CD8-positive, alpha-beta memory T cell (primary cell): ENCODE data around the gene EPS8L3. TPM values are rescaled to one million over a fixed set of nuclear protein-coding genes. Genes with fewer than 3 reads are reported as not detected.

ENCODE experiments used
- CTCF ChIA-PET: fragments of 350-600 bp; sonication (Branson Sonifier 250); formaldehyde crosslinking; loops from one replicate; lab custom pipeline; 2021; ENCODE audit warnings: antibody characterized with exemption; lab: Charles Lee
- POLR2A ChIA-PET: fragments of 350-600 bp; sonication (Branson Sonifier 250); formaldehyde crosslinking; loops from one replicate; lab custom pipeline; 2021; ENCODE audit warnings: antibody characterized with exemption; lab: Charles Lee
- DNase-seq, 5 donors: peaks; one replicate each; pipeline versions ENCODE4 v3.0.0 to v3.0.0-alpha.2; 2020 to 2022; ENCODE audit warnings: mixed read lengths in 1 of 5
- H3K27ac ChIP-seq: one replicate; pipeline ENCODE4 v1.7.0; 2013; ENCODE audit warnings: low read depth, mild to moderate bottlenecking, low read length, moderate library complexity
- H3K27me3 ChIP-seq: 2 replicates; pipeline ENCODE4 v1.7.0; 2013; ENCODE audit warnings: low read length, mild to moderate bottlenecking; ENCODE audit not compliant: insufficient read depth, poor library complexity, severe bottlenecking
- H3K36me3 ChIP-seq: 2 replicates; pipeline ENCODE4 v1.7.0; 2013; ENCODE audit warnings: mild to moderate bottlenecking, low read length, moderate library complexity; ENCODE audit not compliant: insufficient read depth
- H3K4me1 ChIP-seq: 2 replicates; pipeline ENCODE4 v1.7.0; 2013; ENCODE audit warnings: mild to moderate bottlenecking, low read length, moderate library complexity; ENCODE audit not compliant: insufficient read depth
- H3K4me3 ChIP-seq: 2 replicates; pipeline ENCODE4 v1.7.0; 2013; ENCODE audit warnings: mild to moderate bottlenecking, low read length
- H3K9me3 ChIP-seq: 2 replicates; pipeline ENCODE4 v1.7.0; 2013; ENCODE audit warnings: mild to moderate bottlenecking, low read length
- H3K27ac Mint-ChIP-seq, 8 donors: one replicate each; pipeline ENCODE4 v1.8.0; 2020 to 2021; ENCODE audit warnings: mixed read lengths in 8 of 8, mild to moderate bottlenecking in 6 of 8, inconsistent platforms in 3 of 8, moderate library complexity in 3 of 8
- H3K27me3 Mint-ChIP-seq, 2 donors: one replicate each; pipeline ENCODE4 v1.8.0; 2020 to 2021; ENCODE audit warnings: mixed read lengths in 2 of 2, mild to moderate bottlenecking in 1 of 2, moderate library complexity in 1 of 2
- H3K36me3 Mint-ChIP-seq, 3 donors: one replicate each; pipeline ENCODE4 v1.8.0; 2020 to 2021; ENCODE audit warnings: mixed read lengths in 3 of 3, inconsistent platforms in 1 of 3, mild to moderate bottlenecking in 1 of 3
- H3K4me1 Mint-ChIP-seq, 3 donors: one replicate each; pipeline ENCODE4 v1.8.0; 2020 to 2021; ENCODE audit warnings: mixed read lengths in 3 of 3, inconsistent platforms in 1 of 3, mild to moderate bottlenecking in 1 of 3
- H3K4me3 Mint-ChIP-seq, 7 donors: one replicate each; pipeline ENCODE4 v1.8.0; 2020 to 2021; ENCODE audit warnings: mixed read lengths in 7 of 7, mild to moderate bottlenecking in 6 of 7, moderate library complexity in 4 of 7, inconsistent platforms in 2 of 7
- H3K9me3 Mint-ChIP-seq, 5 donors: one replicate each; pipeline ENCODE4 v1.8.0; 2020 to 2022; ENCODE audit warnings: mixed read lengths in 5 of 5, mild to moderate bottlenecking in 3 of 5, moderate library complexity in 2 of 5, inconsistent platforms in 1 of 5
- polyA plus RNA-seq: library from polyadenylated mRNA; unstranded; fragments of 300-500 nt; fragmentation: Illumina TruSeq; gene quantifications from one replicate; pipeline ENCODE4 v1.2.3, GENCODE V29; 2021
- total RNA-seq, 2 experiments: library from RNA; stranded (reverse); gene quantifications; one replicate each; pipeline ENCODE4 v1.2.3, GENCODE V29; 2021

EPS8L3 gene
- total and polyA plus RNA-seq, 3 experiments from 2014 or later: not detected

GRCh38 chr1:109719337-109719837, 44.3 kb downstream of the EPS8L3 start:
- peak overlapping the region; percentile 3 for H3K27ac ChIP-seq
- Mint-ChIP-seq H3K4me3 (no peak overlapping the region), H3K27ac (no peak overlapping the region), H3K36me3 (peaks cover 0 to 2% (median 0%) of the 10 kb centered on the region in 3 donors), H3K9me3 (no peaks in the 10 kb centered on the region), H3K4me1 (no peaks in the 10 kb centered on the region), H3K27me3 (peaks cover 6 to 23% of the 10 kb centered on the region in 2 donors)
- H3K36me3 ChIP-seq: no peaks in the 10 kb centered on the region
- ChIA-PET POLR2A (no interaction called here), CTCF (no interaction called here)
- no peaks in the 10 kb centered on the region for H3K27me3 ChIP-seq
- no peak for DNase-seq
- no peaks in the 10 kb centered on the region for H3K4me1 ChIP-seq
- H3K9me3 ChIP-seq: no peaks in the 10 kb centered on the region
- no peak overlapping the region for H3K4me3 ChIP-seq

GRCh38 chr1:109718495-109718894, 45.2 kb downstream of the EPS8L3 start:
- Mint-ChIP-seq H3K27ac (no peak overlapping the region), H3K4me1 (no peaks in the 10 kb centered on the region), H3K9me3 (no peaks in the 10 kb centered on the region), H3K27me3 (peaks cover 6 to 32% of the 10 kb centered on the region in 2 donors), H3K36me3 (peaks cover 0 to 2% (median 0%) of the 10 kb centered on the region in 3 donors), H3K4me3 (no peak overlapping the region)
- CTCF ChIA-PET: interaction anchor here (1.8 kb wide), 1 partner anchor 265 kb away, joined by 8 read pairs; the partner anchor contains the start of gene AHCYL1
- no peak for DNase-seq
- H3K27ac ChIP-seq: no peak overlapping the region
- no peaks in the 10 kb centered on the region for H3K4me1 ChIP-seq
- H3K36me3 ChIP-seq: no peaks in the 10 kb centered on the region
- no peak overlapping the region for H3K4me3 ChIP-seq
- H3K27me3 ChIP-seq: no peaks in the 10 kb centered on the region
- no peaks in the 10 kb centered on the region for H3K9me3 ChIP-seq
- POLR2A ChIA-PET: no interaction called here

GRCh38 chr1:109717729-109718128, 46.0 kb downstream of the EPS8L3 start:
- POLR2A ChIA-PET: no interaction called here
- no peaks in the 10 kb centered on the region for H3K4me1 Mint-ChIP-seq
- H3K4me3 ChIP-seq: no peak overlapping the region
- H3K36me3 ChIP-seq: no peaks in the 10 kb centered on the region
- H3K4me3 Mint-ChIP-seq: no peak overlapping the region
- H3K36me3 Mint-ChIP-seq: peaks cover 0 to 2% (median 0%) of the 10 kb centered on the region in 3 donors
- H3K9me3 ChIP-seq: no peaks in the 10 kb centered on the region
- peaks cover 6 to 34% of the 10 kb centered on the region in 2 donors for H3K27me3 Mint-ChIP-seq
- DNase-seq: no peak
- H3K9me3 Mint-ChIP-seq: no peaks in the 10 kb centered on the region
- peak overlapping the region in 1 of 8 donors; percentile 10 for H3K27ac Mint-ChIP-seq
- H3K27me3 ChIP-seq: no peaks in the 10 kb centered on the region
- CTCF ChIA-PET: interaction anchor here (1.8 kb wide), 1 partner anchor 266 kb away, joined by 8 read pairs; the partner anchor contains the start of gene AHCYL1
- no peaks in the 10 kb centered on the region for H3K4me1 ChIP-seq
- no peak overlapping the region for H3K27ac ChIP-seq

- CTCF ChIA-PET: no interaction called here
- no peaks in the 10 kb centered on the region for H3K9me3 ChIP-seq
Measured at GRCh38 chr1:109716570-109717090, 47.1 kb downstream of the EPS8L3 start.

GRCh38 chr1:109716121-109716520, 47.6 kb downstream of the EPS8L3 start:
- POLR2A ChIA-PET: no interaction called here
- no peaks in the 10 kb centered on the region for H3K9me3 Mint-ChIP-seq
- no peak for DNase-seq

More at GRCh38 chr1:109716570-109717090, 47.1 kb downstream of the EPS8L3 start:
- POLR2A ChIA-PET: no interaction called here
- Histone ChIP-seq H3K27ac (no peak overlapping the region), H3K4me3 (no peak overlapping the region), H3K27me3 (no peaks in the 10 kb centered on the region), H3K4me1 (no peaks in the 10 kb centered on the region), H3K36me3 (no peaks in the 10 kb centered on the region)
- Mint-ChIP-seq H3K4me1 (no peaks in the 10 kb centered on the region), H3K27me3 (peaks cover 6 to 30% of the 10 kb centered on the region in 2 donors), H3K9me3 (no peaks in the 10 kb centered on the region), H3K4me3 (no peak overlapping the region), H3K27ac (no peak overlapping the region), H3K36me3 (peaks cover 0 to 2% (median 0%) of the 10 kb centered on the region in 3 donors)
- no peak for DNase-seq

GRCh38 chr1:109714661-109715372, 48.9 kb downstream of the EPS8L3 start:
- no peaks in the 10 kb centered on the region for H3K36me3 ChIP-seq
- Mint-ChIP-seq H3K9me3 (peaks cover 0 to 5% (median 0%) of the 10 kb centered on the region in 5 donors), H3K27me3 (peaks cover 7 to 30% of the 10 kb centered on the region in 2 donors), H3K4me1 (no peaks in the 10 kb centered on the region), H3K27ac (no peak overlapping the region), H3K36me3 (peaks cover 0 to 2% (median 0%) of the 10 kb centered on the region in 3 donors), H3K4me3 (no peak overlapping the region)
- H3K9me3 ChIP-seq: no peaks in the 10 kb centered on the region
- no peak overlapping the region for H3K27ac ChIP-seq
- DNase-seq: no peak
- ChIA-PET CTCF (no interaction called here), POLR2A (no interaction called here)
- no peak overlapping the region for H3K4me3 ChIP-seq
- no peaks in the 10 kb centered on the region for H3K4me1 ChIP-seq
- H3K27me3 ChIP-seq: no peaks in the 10 kb centered on the region

More at GRCh38 chr1:109716121-109716520, 47.6 kb downstream of the EPS8L3 start:
- Mint-ChIP-seq H3K36me3 (peaks cover 0 to 2% (median 0%) of the 10 kb centered on the region in 3 donors), H3K4me3 (no peak overlapping the region), H3K27me3 (peaks cover 6 to 30% of the 10 kb centered on the region in 2 donors), H3K27ac (no peak overlapping the region), H3K4me1 (no peaks in the 10 kb centered on the region)
- no peaks in the 10 kb centered on the region for H3K27me3 ChIP-seq
- H3K9me3 ChIP-seq: no peaks in the 10 kb centered on the region
- H3K27ac ChIP-seq: no peak overlapping the region
- CTCF ChIA-PET: no interaction called here
- no peaks in the 10 kb centered on the region for H3K4me1 ChIP-seq
- H3K36me3 ChIP-seq: no peaks in the 10 kb centered on the region
- H3K4me3 ChIP-seq: no peak overlapping the region

- ChIA-PET POLR2A (no interaction called here), CTCF (no interaction called here)
- Mint-ChIP-seq H3K27me3 (peaks cover 7 to 30% of the 10 kb centered on the region in 2 donors), H3K36me3 (peaks cover 0 to 9% (median 0%) of the 10 kb centered on the region in 3 donors), H3K9me3 (peaks cover 8 to 15% (median 10%) of the 10 kb centered on the region in 5 donors), H3K27ac (no peak overlapping the region), H3K4me1 (no peaks in the 10 kb centered on the region), H3K4me3 (no peak overlapping the region)
- no peak for DNase-seq
- H3K9me3 ChIP-seq: no peaks in the 10 kb centered on the region
- H3K4me3 ChIP-seq: no peak overlapping the region
- no peaks in the 10 kb centered on the region for H3K27me3 ChIP-seq
- no peak overlapping the region for H3K27ac ChIP-seq
- no peaks in the 10 kb centered on the region for H3K4me1 ChIP-seq
- no peaks in the 10 kb centered on the region for H3K36me3 ChIP-seq
Measured at GRCh38 chr1:109713636-109714035, 50.1 kb downstream of the EPS8L3 start.

- Mint-ChIP-seq H3K27me3 (peaks cover 7 to 31% of the 10 kb centered on the region in 2 donors), H3K9me3 (peaks cover 13 to 23% (median 16%) of the 10 kb centered on the region in 5 donors), H3K4me1 (no peaks in the 10 kb centered on the region), H3K36me3 (peaks cover 0 to 12% (median 4%) of the 10 kb centered on the region in 3 donors), H3K4me3 (no peak overlapping the region), H3K27ac (no peak overlapping the region)
- H3K9me3 ChIP-seq: no peaks in the 10 kb centered on the region
- no peaks in the 10 kb centered on the region for H3K36me3 ChIP-seq
- H3K4me3 ChIP-seq: no peak overlapping the region
- no peaks in the 10 kb centered on the region for H3K4me1 ChIP-seq
- H3K27me3 ChIP-seq: no peaks in the 10 kb centered on the region
- POLR2A ChIA-PET: interaction anchor here (0.6 kb wide), 1 partner anchor 551 kb away, joined by 6 read pairs; no protein-coding TSS in a partner anchor
- CTCF ChIA-PET: interaction anchor here (1.0 kb wide), 1 partner anchor 72 kb away, joined by 3 read pairs; no protein-coding TSS in a partner anchor
- no peak for DNase-seq
- H3K27ac ChIP-seq: no peak overlapping the region
Measured at GRCh38 chr1:109712321-109712864, 51.3 kb downstream of the EPS8L3 start.
